ENCODE results near the gene CALHM5. TPM values are rescaled to one million over a fixed set of nuclear protein-coding genes. Genes with fewer than 3 reads are reported as not detected.
A peak's percentile ranks its signal among the peaks of the same experiment; 100 is the strongest.

CALHM5 gene
- total RNA-seq, 1 experiment from 2014 or later: 0.08 TPM

GRCh38 chr6:116547358-116547757, 35.9 kb downstream of the CALHM5 start:
- no peak for DNase-seq (ENCODE audit: low spot score)

- no peak for DNase-seq (ENCODE audit: low spot score)
Observed at GRCh38 chr6:116550796-116551195, 39.4 kb downstream of the CALHM5 start.

GRCh38 chr6:116553451-116553850, 42.0 kb downstream of the CALHM5 start, which contains the start of gene CALHM4:
TSS of gene CALHM4 (plus strand) at chr6:116553751. CDS start at chr6:116553794, 43 bp downstream.
- no peak for DNase-seq (ENCODE audit: low spot score)

GRCh38 chr6:116556065-116556464, 44.6 kb downstream of the CALHM5 start:
- no peak for DNase-seq (ENCODE audit: low spot score)

GRCh38 chr6:116556814-116557415, 45.5 kb downstream of the CALHM5 start:
- DNase-seq (ENCODE audit: low spot score): no peak

- peak; percentile 81 for DNase-seq (ENCODE audit: low spot score)
Observed at GRCh38 chr6:116557893-116558292, 46.5 kb downstream of the CALHM5 start.

- no peak for DNase-seq (ENCODE audit: low spot score)
Observed at GRCh38 chr6:116560130-116560529, 48.7 kb downstream of the CALHM5 start.

GRCh38 chr6:116561377-116562018, 50.1 kb downstream of the CALHM5 start:
- peak; percentile 81 for DNase-seq (ENCODE audit: low spot score)

- DNase-seq (ENCODE audit: low spot score): no peak
Observed at GRCh38 chr6:116562019-116562403, 50.6 kb downstream of the CALHM5 start.

GRCh38 chr6:116562614-116563013, 51.2 kb downstream of the CALHM5 start:
- DNase-seq (ENCODE audit: low spot score): no peak

- DNase-seq (ENCODE audit: low spot score): no peak
Observed at GRCh38 chr6:116563830-116564229, 52.4 kb downstream of the CALHM5 start.

- DNase-seq (ENCODE audit: low spot score): no peak
Observed at GRCh38 chr6:116564311-116564710, 52.9 kb downstream of the CALHM5 start.

- no peak for DNase-seq (ENCODE audit: low spot score)
Observed at GRCh38 chr6:116564921-116565872, 53.8 kb downstream of the CALHM5 start.

- no peak for DNase-seq (ENCODE audit: low spot score)
Observed at GRCh38 chr6:116568111-116568510, 56.7 kb downstream of the CALHM5 start.

- no peak for DNase-seq (ENCODE audit: low spot score)
Observed at GRCh38 chr6:116568821-116569755, 57.6 kb downstream of the CALHM5 start.

- DNase-seq (ENCODE audit: low spot score): peak; percentile 97
Observed at GRCh38 chr6:116570856-116571682, 59.6 kb downstream of the CALHM5 start, which contains the start of gene RWDD1. TSS of gene RWDD1 (plus strand) at chr6:116571504. CDS start at chr6:116571583, 79 bp downstream.

GRCh38 chr6:116571683-116572000, 60.2 kb downstream of the CALHM5 start:
- DNase-seq (ENCODE audit: low spot score): no peak

GRCh38 chr6:116572162-116572561, 60.7 kb downstream of the CALHM5 start:
- peak; percentile 47 for DNase-seq (ENCODE audit: low spot score)

Data from HT-29 (cell line).